Colonic mucosa (tissue), 4 donors: ENCODE data around the gene QPRT. TPM values are rescaled to one million over a fixed set of nuclear protein-coding genes. Genes with fewer than 3 reads are reported as not detected.
A peak's percentile ranks its signal among the peaks of the same experiment; 100 is the strongest.
"Not testable (repeated sequence)": the region's sequence is repeated elsewhere in the genome, so short reads cannot be mapped to it uniquely, and the experiment has no call there.

ENCODE experiments used
- DNase-seq: peaks from one replicate; pipeline ENCODE4 v3.0.0-alpha.2; 2020
- H3K27ac ChIP-seq: fragments of 200-600 bp; one replicate; pipeline ENCODE4 v1.8.0; 2021
- H3K27me3 ChIP-seq: fragments of 200-600 bp; one replicate; pipeline ENCODE4 v1.8.0; 2021
- H3K36me3 ChIP-seq: fragments of 200-600 bp; one replicate; pipeline ENCODE4 v1.8.0; 2021
- H3K4me1 ChIP-seq: fragments of 200-600 bp; one replicate; pipeline ENCODE4 v1.8.0; 2021; ENCODE audit warnings: mild to moderate bottlenecking
- H3K4me3 ChIP-seq: fragments of 200-600 bp; one replicate; pipeline ENCODE4 v1.8.0; 2021
- H3K9ac ChIP-seq, 2 donors: one replicate each; pipeline ENCODE4 v1.7.0; 2013; ENCODE audit warnings: control low read depth in 2 of 2, low read depth in 2 of 2, low read length in 2 of 2
- H3K9me3 ChIP-seq: fragments of 200-600 bp; one replicate; pipeline ENCODE4 v1.8.0; 2021
- CTCF ChIP-seq: fragments of 200-600 bp; IDR thresholded peaks from one replicate; pipeline ENCODE4 v1.8.0; 2022; ENCODE audit warnings: antibody characterized with exemption, mild to moderate bottlenecking
- intact Hi-C: fragments of 100-400 bp; cut with DNase I; formaldehyde crosslinking; loops from one replicate; pipeline ENCODE4 v1.14.1; 2022
- total RNA-seq, 2 donors: library from RNA; stranded (reverse); fragmentation: NEBNext Ultra II Directional in 1 of 2; extraction: Animal tissue kit (Norgen Biotek cat#: 25700) in 1 of 2; gene quantifications; one replicate each; pipeline ENCODE4 v1.2.1, GENCODE V29; 2021
- donor health status: healthy.
- donor health status: DM: no; HTN: no; CAD: no.
- donor health status: DM: no; HTN: no; CAD: no.

The QPRT gene
- total RNA-seq, 2 donors from 2014 or later, result 54.7 to 102 TPM

GRCh38 chr16:29665294-29666077 is 13.5 kb upstream of the QPRT start:
- Histone ChIP-seq H3K4me1 (no peaks in the 10 kb centered on the region), H3K9me3 (no peaks in the 10 kb centered on the region), H3K9ac (peak overlapping the region in 1 of 2 donors; percentile 4), H3K27ac (no peak overlapping the region), H3K36me3 (no peaks in the 10 kb centered on the region), H3K27me3 (no peaks in the 10 kb centered on the region), H3K4me3 (peak overlapping the region; percentile 29)
- DNase-seq, result no peak
- intact Hi-C loops, result no loop called here
- no peak for TF ChIP-seq CTCF

- H3K9me3 ChIP-seq, H3K9ac ChIP-seq, intact Hi-C loops, H3K4me1 ChIP-seq, H3K4me3 ChIP-seq, DNase-seq, H3K36me3 ChIP-seq, H3K27ac ChIP-seq, H3K27me3 ChIP-seq: not testable (repeated sequence)
These were observed 11.7 kb upstream of the QPRT start for GRCh38 chr16:29667322-29667610.

GRCh38 chr16:29667755-29668154 is 11.2 kb upstream of the QPRT start:
- no peak overlapping the region for H3K27ac ChIP-seq
- TF ChIP-seq CTCF, result no peak

GRCh38 chr16:29668267-29668666 is 10.7 kb upstream of the QPRT start:
- H3K9me3 ChIP-seq, result no peaks in the 10 kb centered on the region
- no peak overlapping the region for H3K27ac ChIP-seq
- no peaks in the 10 kb centered on the region for H3K27me3 ChIP-seq
- intact Hi-C loops, result no loop called here
- H3K4me1 ChIP-seq, result no peaks in the 10 kb centered on the region
- no peak overlapping the region for H3K4me3 ChIP-seq
- TF ChIP-seq CTCF, result no peak
- no peak overlapping the region for H3K9ac ChIP-seq
- H3K36me3 ChIP-seq, result no peaks in the 10 kb centered on the region
- no peak for DNase-seq

More at GRCh38 chr16:29667755-29668154, 11.2 kb upstream of the QPRT start:
- Histone ChIP-seq H3K9me3 (no peaks in the 10 kb centered on the region), H3K4me3 (no peak overlapping the region), H3K4me1 (no peaks in the 10 kb centered on the region), H3K36me3 (no peaks in the 10 kb centered on the region), H3K9ac (no peak overlapping the region), H3K27me3 (no peaks in the 10 kb centered on the region)
- no peak for DNase-seq
- intact Hi-C loops, result no loop called here

GRCh38 chr16:29673501-29673900 is 5.5 kb upstream of the QPRT start:
- intact Hi-C loops, result no loop called here
- DNase-seq, result no peak
- H3K9me3 ChIP-seq, result no peaks in the 10 kb centered on the region
- H3K36me3 ChIP-seq, result no peaks in the 10 kb centered on the region
- no peak overlapping the region for H3K27ac ChIP-seq
- H3K4me3 ChIP-seq, result no peak overlapping the region
- H3K4me1 ChIP-seq, result no peaks in the 10 kb centered on the region
- H3K27me3 ChIP-seq, result no peaks in the 10 kb centered on the region
- H3K9ac ChIP-seq, result no peak overlapping the region
- no peak for TF ChIP-seq CTCF

GRCh38 chr16:29674188-29674587 is 4.8 kb upstream of the QPRT start:
- no peaks in the 10 kb centered on the region for H3K36me3 ChIP-seq
- no peak overlapping the region for H3K4me3 ChIP-seq
- H3K9me3 ChIP-seq, result no peaks in the 10 kb centered on the region
- intact Hi-C loops, result no loop called here
- H3K27ac ChIP-seq, result no peak overlapping the region
- DNase-seq, result peak; percentile 81
- no peaks in the 10 kb centered on the region for H3K4me1 ChIP-seq
- no peaks in the 10 kb centered on the region for H3K27me3 ChIP-seq
- no peak for TF ChIP-seq CTCF
- H3K9ac ChIP-seq, result peak overlapping the region in 1 of 2 donors; percentile 47
